Measurements from ENCODE around the gene GPRC5D.

Gene GPRC5D

DNA sequence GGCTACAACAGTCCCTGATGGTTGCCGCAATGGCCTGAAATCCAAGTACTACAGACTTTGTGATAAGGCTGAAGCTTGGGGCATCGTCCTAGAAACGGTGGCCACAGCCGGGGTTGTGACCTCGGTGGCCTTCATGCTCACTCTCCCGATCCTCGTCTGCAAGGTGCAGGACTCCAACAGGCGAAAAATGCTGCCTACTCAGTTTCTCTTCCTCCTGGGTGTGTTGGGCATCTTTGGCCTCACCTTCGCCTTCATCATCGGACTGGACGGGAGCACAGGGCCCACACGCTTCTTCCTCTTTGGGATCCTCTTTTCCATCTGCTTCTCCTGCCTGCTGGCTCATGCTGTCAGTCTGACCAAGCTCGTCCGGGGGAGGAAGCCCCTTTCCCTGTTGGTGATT, 43.7 kb downstream of the GPRC5D start:
- no peak for DNase-seq (ENCODE audit: low read depth in 2 of 2)

DNA sequence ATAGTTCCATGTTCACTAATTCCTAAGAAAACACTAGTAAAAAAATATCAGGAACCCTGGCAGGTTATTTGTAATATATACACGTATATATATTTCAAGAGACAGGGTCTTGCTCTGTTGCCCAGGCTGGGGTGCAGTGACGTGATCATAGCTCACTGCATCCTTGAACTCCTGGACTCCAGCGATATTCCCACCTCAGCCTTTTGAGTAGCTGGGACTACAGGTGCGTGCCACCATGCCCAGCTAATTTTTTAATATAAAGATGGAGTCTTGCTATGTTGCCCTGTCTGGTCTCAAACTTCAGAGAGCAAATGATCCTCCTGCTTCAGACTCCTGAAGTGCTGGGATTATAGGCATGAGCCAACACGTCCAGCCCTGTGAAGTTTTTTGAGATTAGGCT, 44.4 kb downstream of the GPRC5D start:
- DNase-seq (ENCODE audit: low read depth in 2 of 2) = no peak

DNA sequence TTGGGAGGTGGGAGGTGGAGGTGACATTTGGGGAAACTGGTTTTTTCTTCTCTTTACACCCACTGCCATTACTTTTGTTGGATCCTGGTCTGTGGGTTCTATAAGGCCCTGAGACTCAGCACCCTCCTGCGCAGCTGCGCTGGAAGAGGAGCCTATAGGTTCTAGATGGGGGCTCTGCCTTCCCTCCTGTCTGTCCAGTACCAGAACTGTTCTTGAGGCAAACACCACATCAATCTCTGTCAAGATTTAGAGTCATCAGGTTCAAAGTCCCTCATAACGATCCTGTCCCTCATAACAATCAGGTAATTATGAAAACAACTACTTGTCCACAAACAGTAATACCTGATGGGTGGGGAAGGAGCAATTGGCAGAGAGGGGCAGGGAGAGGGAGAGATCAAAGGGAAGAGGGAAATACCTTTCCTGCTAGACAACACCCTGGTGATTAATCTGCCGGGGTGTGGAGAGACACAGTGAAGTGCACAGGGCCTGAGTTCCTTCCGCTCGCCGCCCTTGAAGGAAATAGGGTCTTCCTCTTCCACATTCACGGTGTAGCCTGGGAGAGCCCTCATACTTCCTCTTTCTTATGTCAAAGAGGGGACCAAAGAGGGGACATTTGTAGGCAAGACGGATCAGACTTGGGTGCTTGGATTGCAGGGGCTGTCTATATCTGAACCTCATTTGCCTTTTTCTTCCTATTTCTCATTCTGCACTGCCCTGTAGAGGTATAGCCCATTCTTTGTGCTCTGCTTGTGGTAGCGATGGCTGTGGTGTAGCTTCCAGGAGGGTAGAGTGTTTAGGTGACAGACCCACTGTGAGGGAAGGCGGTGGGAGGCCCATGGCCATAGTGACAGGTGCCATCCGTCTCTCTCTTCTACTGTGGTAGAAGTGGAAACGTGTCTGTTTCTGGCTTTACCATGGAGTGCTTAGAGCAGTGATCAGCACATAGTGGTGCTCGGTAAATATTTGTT, 48.0 kb downstream of the GPRC5D start:
- no peak for DNase-seq (ENCODE audit: low read depth in 2 of 2)

DNA sequence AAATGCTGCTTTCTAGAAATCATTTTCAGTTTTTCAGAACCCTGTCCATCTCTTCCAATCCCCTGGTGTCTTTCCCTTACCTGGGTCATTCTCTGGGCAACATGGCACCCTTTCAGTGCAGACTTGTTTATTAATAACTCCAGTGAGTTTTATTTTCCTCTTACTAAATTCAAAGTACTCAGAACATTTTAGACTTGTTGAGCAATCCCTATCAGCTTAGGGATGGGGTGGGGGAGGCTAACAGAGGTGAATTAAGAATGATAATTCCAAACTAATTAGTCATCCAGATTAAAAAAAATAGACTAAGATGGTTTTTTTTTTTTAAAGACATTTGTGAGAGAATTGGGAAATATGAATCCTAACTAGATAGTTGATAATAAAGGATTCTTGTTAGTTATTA, 49.9 kb downstream of the GPRC5D start:
- DNase-seq (ENCODE audit: low read depth in 2 of 2) = no peak

DNA sequence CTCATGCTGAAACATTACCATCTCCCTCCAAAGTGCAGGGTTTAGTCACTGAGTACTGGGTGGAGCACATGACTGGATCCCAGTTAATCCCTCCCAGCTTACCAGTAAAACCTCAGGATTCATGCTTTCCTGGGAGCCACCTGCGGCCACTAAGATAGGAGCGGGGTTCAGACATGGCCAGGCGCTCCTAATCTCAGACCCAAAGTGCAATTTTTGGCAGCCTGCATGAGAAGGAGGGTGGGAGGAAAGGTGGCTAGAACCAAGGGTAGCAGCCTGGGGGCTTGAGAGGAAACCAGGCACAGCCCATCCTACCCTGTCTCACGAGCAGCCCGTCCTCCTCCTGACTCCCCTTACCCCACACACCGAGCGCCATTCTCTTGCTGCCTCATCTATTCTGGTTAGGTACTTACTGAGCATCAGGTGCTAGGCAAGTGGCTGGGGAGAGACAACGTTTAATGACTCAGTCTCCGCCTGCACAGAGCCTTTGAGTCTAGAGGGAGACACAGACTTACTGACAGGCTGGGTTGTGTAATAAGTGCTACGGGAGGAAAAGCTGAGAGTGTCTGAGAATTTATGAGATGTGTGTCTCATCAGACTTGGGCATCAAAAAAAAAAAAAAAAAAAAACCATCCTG, 50.7 kb downstream of the GPRC5D start:
- no peak for DNase-seq (ENCODE audit: low read depth in 2 of 2)

DNA sequence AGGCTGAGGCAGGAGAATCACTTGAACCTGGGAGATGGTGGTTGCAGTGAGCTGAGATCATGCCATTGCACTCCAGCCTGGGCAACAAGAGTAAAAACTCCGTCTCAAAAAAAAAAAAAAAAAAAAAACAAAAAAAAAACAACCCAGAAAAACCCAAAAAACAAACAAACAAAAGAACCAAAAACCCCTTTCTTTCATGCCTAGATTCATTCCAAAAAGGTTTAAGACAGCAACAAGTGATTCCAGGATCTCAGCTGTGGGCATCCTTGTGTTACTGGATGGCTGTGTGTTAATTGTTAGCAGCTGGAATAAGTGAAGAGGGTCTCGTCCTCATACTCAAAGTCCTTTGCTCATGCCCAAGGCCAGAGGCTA, 51.2 kb downstream of the GPRC5D start:
- no peak for DNase-seq (ENCODE audit: low read depth in 2 of 2)

DNA sequence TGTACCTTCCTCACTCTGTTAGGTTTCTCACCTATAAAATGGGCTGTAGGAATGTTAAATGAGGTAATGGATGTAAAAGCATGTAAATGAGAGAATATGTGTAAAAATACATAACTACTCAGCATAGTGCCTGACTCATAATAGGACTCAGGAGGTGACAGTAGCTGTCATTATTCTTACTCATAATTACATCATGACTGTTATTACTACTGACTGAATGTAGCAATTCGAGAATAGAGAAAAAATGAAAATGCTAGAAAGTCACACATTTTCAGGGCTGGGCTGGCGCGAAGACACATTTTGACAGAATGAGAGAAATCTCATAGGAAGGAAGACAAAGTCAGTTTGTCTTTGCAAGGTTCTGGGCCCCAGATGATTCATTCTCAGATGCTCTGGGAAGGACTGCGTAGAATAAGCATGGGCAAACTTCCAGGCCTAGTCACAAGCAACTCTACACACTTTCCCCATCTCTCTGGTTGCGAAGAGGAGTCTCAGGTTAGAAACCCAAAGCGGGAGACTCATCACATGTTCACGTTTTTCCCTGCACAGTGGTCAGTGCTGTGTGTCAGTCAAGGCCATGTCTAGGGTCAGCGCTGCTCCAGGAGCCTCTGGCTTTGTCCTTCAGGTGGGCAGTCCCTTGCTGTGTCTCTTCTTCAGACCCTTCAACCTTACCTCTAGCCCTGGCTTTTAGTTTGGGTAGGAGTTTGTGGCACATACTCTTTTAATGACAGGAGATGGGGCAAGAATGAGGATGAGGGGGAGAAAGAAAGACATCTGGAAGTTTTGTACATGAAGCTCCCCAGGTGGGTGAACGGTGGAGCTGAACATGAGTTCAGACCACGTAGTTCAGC, 52.2 kb downstream of the GPRC5D start:
- peak; percentile 41 to 46 for DNase-seq (ENCODE audit: low read depth in 2 of 2)

DNA sequence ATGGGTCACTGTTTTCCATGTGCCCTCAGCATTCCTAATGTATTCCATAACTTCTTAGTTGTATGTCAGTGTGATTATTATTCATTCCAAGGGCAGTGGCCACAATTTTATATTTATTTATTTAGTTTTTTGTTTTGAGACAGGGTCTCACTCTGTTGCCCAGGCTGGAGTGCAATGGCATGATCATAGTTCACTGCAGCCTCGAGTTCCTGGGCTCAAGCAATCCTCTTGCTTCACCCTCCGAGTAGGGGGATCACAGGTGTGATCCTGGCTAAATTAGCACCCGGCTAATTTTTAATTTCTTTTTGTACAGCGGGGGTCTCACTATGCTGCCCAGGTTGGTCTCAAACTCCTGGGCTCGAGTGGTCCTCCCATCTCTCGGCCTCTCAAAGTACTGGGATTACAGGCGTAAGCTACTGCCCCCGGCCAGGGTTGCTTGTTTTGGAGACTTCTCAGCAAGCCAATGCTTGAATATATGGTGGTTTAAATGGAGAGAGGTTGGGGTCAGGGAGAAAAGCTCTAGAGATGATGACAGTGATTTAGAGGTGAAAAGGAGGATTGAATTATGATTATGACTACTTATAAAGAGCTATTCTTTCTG, 53.0 kb downstream of the GPRC5D start:
- no peak for DNase-seq (ENCODE audit: low read depth in 2 of 2)

DNA sequence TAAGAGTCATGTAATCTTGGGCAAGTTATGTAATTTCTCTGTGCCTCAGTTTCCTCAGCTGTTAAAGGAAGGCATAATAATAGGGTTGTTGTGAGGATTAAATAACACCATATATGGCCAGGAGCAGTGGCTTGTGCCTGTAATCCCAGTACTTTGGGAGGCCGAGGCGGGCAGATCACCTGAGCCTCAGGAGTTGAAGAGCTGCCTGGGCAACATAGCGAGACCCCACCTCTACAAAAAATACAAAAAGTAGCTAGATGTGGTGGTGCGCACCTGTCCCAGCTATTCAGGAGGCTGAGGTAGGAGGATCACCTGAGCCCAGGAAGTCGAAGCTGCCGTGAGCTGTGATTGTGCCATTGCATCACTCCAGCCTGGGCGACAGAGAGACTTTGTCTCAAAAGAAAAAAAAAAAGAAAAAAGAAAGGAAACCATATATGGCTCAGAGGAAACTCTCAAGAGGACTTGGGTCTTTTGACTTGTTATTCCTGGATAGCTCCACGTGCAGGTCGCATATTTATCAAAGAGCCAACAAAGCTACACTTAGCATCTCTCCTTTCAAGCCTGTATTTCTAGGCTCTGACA, 53.7 kb downstream of the GPRC5D start:
- no peak for DNase-seq (ENCODE audit: low read depth in 2 of 2)

DNA sequence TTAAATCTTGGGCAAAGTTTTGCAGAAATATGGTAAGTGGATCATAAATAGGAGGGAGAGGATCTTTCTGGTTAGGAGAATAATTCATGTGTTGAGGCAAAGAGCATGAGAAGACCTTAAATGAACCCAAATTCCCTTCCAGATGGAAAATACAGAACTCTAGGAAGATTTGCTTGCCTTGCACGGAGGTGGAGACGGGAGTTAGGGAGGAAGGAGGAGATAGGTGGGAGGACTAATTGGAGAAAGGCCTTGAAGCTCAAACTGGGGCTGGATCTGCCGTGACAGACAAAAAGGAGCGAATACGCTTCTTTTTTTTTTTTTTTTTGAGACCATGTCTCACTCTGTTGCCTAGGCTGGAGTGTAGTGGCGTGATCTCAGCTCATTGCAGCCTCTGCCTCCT, 54.7 kb downstream of the GPRC5D start:
- DNase-seq (ENCODE audit: low read depth in 2 of 2) = no peak

DNA sequence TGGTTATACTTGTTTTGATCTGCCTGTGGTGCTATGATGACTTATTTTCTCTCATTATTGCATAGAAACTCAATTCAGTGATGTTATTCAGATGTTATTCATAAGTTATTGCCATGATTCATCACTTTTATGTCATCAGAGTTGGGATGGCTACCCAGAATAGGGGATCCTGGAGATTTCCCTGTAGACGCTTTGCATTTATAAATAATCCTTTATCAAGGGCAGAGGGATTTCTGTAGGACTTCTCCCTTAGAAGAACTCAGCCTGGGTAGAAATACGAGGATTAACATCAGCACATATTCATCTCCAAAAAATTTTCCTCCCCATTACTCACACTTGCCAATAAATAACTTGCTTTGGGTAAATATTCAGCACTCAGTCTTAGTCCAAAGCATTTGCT, 55.7 kb downstream of the GPRC5D start:
- DNase-seq (ENCODE audit: low read depth in 2 of 2) = no peak

DNA sequence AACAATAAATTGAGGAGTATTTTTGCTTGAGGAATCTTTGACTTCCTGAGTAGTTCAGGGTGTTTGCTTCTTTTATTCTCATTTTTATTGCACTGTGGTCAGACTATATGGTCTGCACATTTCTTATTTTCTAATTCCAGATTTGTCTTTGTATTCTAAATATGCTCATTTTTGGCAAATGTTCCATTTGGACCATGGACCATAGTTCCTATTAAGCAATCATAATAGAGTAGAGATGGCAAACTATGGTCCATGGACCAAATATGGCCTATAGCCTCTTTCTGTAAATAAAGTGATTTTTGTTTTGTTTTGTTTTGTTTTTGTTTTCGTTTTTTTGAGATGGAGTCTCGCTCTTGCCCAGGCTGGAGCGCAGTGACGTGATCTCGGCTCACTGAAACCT, 58.5 kb downstream of the GPRC5D start:
- DNase-seq (ENCODE audit: low read depth in 2 of 2) = no peak

DNA sequence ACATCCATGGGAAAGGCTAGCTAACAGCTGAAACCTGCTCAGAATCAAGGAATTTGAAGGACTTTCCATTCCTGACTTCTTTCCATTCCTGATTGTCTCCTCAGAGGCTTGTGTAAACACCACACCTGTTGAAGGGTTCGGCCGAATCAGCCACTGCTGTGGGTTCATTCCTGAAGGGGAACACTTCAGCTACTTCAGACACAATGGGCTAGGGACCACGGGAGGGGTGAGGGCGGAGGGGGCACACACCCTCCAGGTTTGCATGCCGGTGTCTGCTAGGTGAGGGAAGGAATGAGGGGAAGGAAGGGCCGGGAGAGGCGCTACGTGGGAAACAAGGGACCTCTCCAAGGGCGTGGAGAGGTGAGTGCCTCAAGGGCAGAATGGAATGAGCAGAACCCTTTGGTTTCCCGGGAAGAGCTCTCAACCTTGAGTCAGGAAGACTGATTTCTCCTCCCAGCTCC, 59.3 kb downstream of the GPRC5D start:
- DNase-seq (ENCODE audit: low read depth in 2 of 2) = no peak

DNA sequence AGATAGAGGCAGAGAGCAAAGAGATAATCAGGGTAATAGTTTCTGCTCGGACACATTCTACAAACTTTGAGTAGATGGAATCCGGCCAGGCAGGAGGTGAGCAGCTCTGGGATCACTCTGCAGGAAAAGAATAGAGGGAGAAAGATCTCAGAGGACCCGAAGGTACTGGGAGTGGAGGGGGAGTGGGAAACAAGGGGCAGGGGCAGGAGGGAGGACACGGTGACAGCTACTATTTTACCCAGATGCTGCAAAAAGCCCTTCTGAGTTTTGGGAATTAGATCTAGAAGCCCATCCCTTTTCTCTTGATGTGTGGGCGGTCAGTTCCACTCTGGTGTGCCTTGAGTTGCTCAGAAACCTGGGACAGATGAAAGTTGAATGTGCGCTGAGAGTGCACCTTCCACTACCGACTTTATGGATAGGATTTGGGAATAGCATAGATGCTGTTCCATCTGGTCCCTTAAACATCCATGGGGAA, 60.1 kb downstream of the GPRC5D start:
- DNase-seq (ENCODE audit: low read depth in 2 of 2) = no peak

DNA sequence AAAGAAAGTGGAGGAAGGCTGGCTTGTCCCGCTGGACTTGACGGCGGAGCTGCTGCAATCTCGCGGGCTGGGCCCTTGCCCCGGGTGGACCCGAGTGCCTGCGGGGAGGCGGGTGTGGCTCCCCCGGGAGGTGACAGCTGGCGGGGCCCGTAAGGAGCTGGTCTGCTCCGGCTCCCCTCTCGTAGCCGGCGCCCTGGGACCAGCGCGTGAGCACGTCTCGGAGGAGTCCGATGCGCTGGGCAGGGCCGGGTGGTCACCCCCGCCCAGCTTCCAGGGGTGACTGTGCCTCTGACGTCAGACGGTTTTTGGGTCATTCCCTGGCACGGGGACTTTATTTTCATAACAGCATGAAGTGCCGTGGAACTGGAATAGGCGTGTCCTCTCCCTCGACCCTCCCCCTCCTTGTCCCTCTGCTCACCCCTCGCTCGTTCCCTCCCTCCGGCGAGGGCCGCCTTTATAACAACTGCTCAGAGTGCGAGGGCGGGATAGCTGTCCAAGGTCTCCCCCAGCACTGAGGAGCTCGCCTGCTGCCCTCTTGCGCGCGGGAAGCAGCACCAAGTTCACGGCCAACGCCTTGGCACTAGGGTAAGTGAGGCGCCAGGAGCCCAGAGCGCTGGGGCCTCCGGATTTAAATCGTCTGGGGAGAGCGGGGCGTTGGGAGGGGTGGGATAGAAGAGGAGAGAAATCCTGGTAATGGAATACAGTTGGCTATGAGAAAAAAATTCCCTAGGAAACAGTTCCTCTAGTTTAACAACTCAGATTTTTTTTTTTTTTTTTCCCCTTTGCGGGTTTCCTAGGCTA, 60.7 kb downstream of the GPRC5D start, which contains the start of gene GPRC5A:
TSS of gene GPRC5A (plus strand) at position 483 of the 801 bp plus-strand sequence. CDS start 16,688 bp downstream, outside the sequence.
- peak in 1 of 2 donors; percentile 12 for DNase-seq (ENCODE audit: low read depth in 2 of 2)

Measured in activated CD4-positive, alpha-beta T cell treated with anti-CD3 and anti-CD28 coated beads for 24 hours (primary cell).